Measurements from ENCODE around the gene MAZ.

GRCh38 chr16:29806641-29807425 is 504 bp downstream of the MAZ start:
- TF ChIP-seq CTCF (conservative IDR thresholded peaks at IDR 0.05; ENCODE audit: low read length) (no peak), EZH2phosphoT487 (IDR thresholded peaks at IDR 0.05; ENCODE audit: borderline replicate concordance) (no peak)

Data from Loucy (cell line).